ENCODE results near the gene LIMK2. TPM values are rescaled to one million over a fixed set of nuclear protein-coding genes. Genes with fewer than 3 reads are reported as not detected.

Gene LIMK2
- total and polyA plus RNA-seq, 10 of the 15 experiments (the other 5 are each of a cell fraction or from before 2014, with no cell fraction given), result 2.9 to 40.4 (median 26.7) TPM

- TF ChIP-seq REST (IDR thresholded peaks at IDR 0.05; ENCODE audit: low read depth, low read length) (no peak), EZH2 (IDR thresholded peaks at IDR 0.05; ENCODE audit: borderline replicate concordance, control insufficient read depth, low read depth, low read length) (no peak)
Measured at GRCh38 chr22:31238057-31238456, 26.0 kb downstream of the LIMK2 start (continued).

GRCh38 chr22:31239771-31240370, 27.8 kb downstream of the LIMK2 start:
- H2AFZ ChIP-seq (ENCODE audit: control insufficient read depth, low read depth, low read length), result no peak overlapping the region
- intact Hi-C loops (cut with micrococcal nuclease; ENCODE audit: unreplicated experiment) (loop anchor here (10.0 kb wide), 1 partner anchor 295 kb away; no protein-coding TSS in a partner anchor), in situ Hi-C loops (cut with MboI) (no loop called here)
- SMC1A ChIA-PET (ENCODE audit: uncharacterized antibody, unreplicated experiment), result interaction anchor here (0.7 to 2.3 kb wide), 4 partner anchors 11 to 29 kb away, joined by 3 to 10 read pairs (median 4); partner anchors contain the start of gene LIMK2
- RAD21 ChIA-PET (ENCODE audit: unreplicated experiment), result interaction anchor here (0.9 to 1.0 kb wide), 3 partner anchors 14 to 33 kb away, joined by 3 to 4 read pairs (median 3); partner anchors contain the start of gene LIMK2
- H3K4me1 ChIP-seq (ENCODE audit: control insufficient read depth, insufficient read depth, low read length), result peaks cover 9% of the 10 kb centered on the region
- H3K9ac ChIP-seq (ENCODE audit: control insufficient read depth, insufficient read depth, low read length), result no peak overlapping the region
- H3K27me3 ChIP-seq (replicated peaks in 1 of 2; ENCODE audit: control insufficient read depth in 2 of 2, insufficient read depth in 2 of 2, low read length in 1 of 2), result no peaks in the 10 kb centered on the region
- H3K79me2 ChIP-seq (ENCODE audit: control insufficient read depth, insufficient read depth, low read length), result peaks cover 5% of the 10 kb centered on the region; the same call in 1 of the 2 replicates
- POLR2A ChIA-PET, result interaction anchor here (0.7 to 1.1 kb wide), 2 partner anchors 11 to 13 kb away, joined by 3 read pairs; no protein-coding TSS in a partner anchor
- H3K9me3 ChIP-seq (replicated peaks; ENCODE audit: control insufficient read depth, insufficient read depth, low read length), result no peaks in the 10 kb centered on the region
- no peak overlapping the region for H3K4me2 ChIP-seq (ENCODE audit: control insufficient read depth, insufficient read depth)
- WGBS (ENCODE audit: insufficient coverage, insufficient replicate concordance, low lambda C conversion rate, missing lambda C conversion rate), result 92% methylated on average over 6 of the region's 6 CpGs
- ATAC-seq, result no peak
- H3K36me3 ChIP-seq (ENCODE audit: control insufficient read depth in 2 of 2, insufficient read depth in 2 of 2, low read length in 1 of 2), result peaks cover 4 to 6% of the 10 kb centered on the region in 2 experiments
- H3K4me3 ChIP-seq, result no peak overlapping the region
- no peak for FAIRE-seq
- no TSS peak for BruUV-seq (replicated peaks)
- no peaks in the 10 kb centered on the region for H4K20me1 ChIP-seq (ENCODE audit: control insufficient read depth, insufficient read depth)
- CTCF ChIA-PET, result interaction anchor here (0.7 to 2.0 kb wide), 4 partner anchors 15 to 476 kb away, joined by 3 to 10 read pairs (median 6); no protein-coding TSS in a partner anchor
- no peak for DNase-seq (ENCODE audit: low read depth, low spot score)
- H3K27ac ChIP-seq (ENCODE audit: control insufficient read depth, insufficient read depth), result no peak overlapping the region
- TF ChIP-seq, protein P1, sequence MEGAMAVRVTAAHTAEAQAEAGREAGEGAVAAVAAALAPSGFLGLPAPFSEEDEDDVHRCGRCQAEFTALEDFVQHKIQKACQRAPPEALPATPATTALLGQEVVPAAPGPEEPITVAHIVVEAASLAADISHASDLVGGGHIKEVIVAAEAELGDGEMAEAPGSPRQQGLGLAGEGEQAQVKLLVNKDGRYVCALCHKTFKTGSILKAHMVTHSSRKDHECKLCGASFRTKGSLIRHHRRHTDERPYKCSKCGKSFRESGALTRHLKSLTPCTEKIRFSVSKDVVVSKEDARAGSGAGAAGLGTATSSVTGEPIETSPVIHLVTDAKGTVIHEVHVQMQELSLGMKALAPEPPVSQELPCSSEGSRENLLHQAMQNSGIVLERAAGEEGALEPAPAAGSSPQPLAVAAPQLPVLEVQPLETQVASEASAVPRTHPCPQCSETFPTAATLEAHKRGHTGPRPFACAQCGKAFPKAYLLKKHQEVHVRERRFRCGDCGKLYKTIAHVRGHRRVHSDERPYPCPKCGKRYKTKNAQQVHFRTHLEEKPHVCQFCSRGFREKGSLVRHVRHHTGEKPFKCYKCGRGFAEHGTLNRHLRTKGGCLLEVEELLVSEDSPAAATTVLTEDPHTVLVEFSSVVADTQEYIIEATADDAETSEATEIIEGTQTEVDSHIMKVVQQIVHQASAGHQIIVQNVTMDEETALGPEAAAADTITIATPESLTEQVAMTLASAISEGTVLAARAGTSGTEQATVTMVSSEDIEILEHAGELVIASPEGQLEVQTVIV (IDR thresholded peaks at IDR 0.05; ENCODE audit: borderline replicate concordance, partially characterized antibody), result no peak
- TF ChIP-seq, protein P2, sequence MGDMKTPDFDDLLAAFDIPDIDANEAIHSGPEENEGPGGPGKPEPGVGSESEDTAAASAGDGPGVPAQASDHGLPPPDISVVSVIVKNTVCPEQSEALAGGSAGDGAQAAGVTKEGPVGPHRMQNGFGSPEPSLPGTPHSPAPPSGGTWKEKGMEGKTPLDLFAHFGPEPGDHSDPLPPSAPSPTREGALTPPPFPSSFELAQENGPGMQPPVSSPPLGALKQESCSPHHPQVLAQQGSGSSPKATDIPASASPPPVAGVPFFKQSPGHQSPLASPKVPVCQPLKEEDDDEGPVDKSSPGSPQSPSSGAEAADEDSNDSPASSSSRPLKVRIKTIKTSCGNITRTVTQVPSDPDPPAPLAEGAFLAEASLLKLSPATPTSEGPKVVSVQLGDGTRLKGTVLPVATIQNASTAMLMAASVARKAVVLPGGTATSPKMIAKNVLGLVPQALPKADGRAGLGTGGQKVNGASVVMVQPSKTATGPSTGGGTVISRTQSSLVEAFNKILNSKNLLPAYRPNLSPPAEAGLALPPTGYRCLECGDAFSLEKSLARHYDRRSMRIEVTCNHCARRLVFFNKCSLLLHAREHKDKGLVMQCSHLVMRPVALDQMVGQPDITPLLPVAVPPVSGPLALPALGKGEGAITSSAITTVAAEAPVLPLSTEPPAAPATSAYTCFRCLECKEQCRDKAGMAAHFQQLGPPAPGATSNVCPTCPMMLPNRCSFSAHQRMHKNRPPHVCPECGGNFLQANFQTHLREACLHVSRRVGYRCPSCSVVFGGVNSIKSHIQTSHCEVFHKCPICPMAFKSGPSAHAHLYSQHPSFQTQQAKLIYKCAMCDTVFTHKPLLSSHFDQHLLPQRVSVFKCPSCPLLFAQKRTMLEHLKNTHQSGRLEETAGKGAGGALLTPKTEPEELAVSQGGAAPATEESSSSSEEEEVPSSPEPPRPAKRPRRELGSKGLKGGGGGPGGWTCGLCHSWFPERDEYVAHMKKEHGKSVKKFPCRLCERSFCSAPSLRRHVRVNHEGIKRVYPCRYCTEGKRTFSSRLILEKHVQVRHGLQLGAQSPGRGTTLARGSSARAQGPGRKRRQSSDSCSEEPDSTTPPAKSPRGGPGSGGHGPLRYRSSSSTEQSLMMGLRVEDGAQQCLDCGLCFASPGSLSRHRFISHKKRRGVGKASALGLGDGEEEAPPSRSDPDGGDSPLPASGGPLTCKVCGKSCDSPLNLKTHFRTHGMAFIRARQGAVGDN (IDR thresholded peaks at IDR 0.05), result no peak
- TF ChIP-seq CEBPB (IDR thresholded peaks at IDR 0.05; ENCODE audit: borderline replicate concordance in 1 of 2, low read depth in 2 of 2, low read length in 2 of 2) (no peak), MEF2B (IDR thresholded peaks at IDR 0.05; ENCODE audit: partially characterized antibody, poor library complexity, severe bottlenecking) (no peak), SUPT20H (IDR thresholded peaks at IDR 0.05; ENCODE audit: borderline replicate concordance, control insufficient read depth, low read depth, low read length) (no peak), BMI1 (IDR thresholded peaks at IDR 0.05; ENCODE audit: borderline replicate concordance) (no peak), ZNF217 (IDR thresholded peaks at IDR 0.05) (no peak)

Measured in GM12878 (cell line).